ENCODE measurements around the gene MT1M. TPM values are rescaled to one million over a fixed set of nuclear protein-coding genes. Genes with fewer than 3 reads are reported as not detected.

MT1M gene
- total and polyA plus RNA-seq, 5 donors from 2014 or later: not detected

GRCh38 chr16:56639045-56639444, 6.6 kb downstream of the MT1M start:
- Mint-ChIP-seq H3K27me3 (peaks cover 77% of the 10 kb centered on the region), H3K9me3 (peaks cover 0 to 1% (median 0%) of the 10 kb centered on the region in 7 donors), H3K27ac (no peak overlapping the region), H3K4me3 (no peak overlapping the region), H3K36me3 (no peaks in the 10 kb centered on the region), H3K4me1 (peaks cover 0 to 35% (median 23%) of the 10 kb centered on the region in 4 donors)
- peaks cover 41% of the 10 kb centered on the region for H3K27me3 ChIP-seq (ENCODE audit: control insufficient read depth, insufficient read depth, low read length)
- peaks cover 27% of the 10 kb centered on the region for H3K4me1 ChIP-seq (ENCODE audit: control insufficient read depth, insufficient read depth, low read length, poor library complexity, severe bottlenecking)
- H3K9me3 ChIP-seq (ENCODE audit: control insufficient read depth in 2 of 2, low read length in 2 of 2): no peaks in the 10 kb centered on the region
- ATAC-seq (ENCODE audit: low read depth in 2 of 2) (no peak), DNase-seq (no peak)
- H3K27ac ChIP-seq (ENCODE audit: insufficient read depth, low read length, poor library complexity, severe bottlenecking): no peak overlapping the region
- H3K4me3 ChIP-seq (ENCODE audit: low read depth, low read length): no peak overlapping the region
- H3K36me3 ChIP-seq (ENCODE audit: control insufficient read depth, insufficient read depth, low read length): no peaks in the 10 kb centered on the region

DNA sequence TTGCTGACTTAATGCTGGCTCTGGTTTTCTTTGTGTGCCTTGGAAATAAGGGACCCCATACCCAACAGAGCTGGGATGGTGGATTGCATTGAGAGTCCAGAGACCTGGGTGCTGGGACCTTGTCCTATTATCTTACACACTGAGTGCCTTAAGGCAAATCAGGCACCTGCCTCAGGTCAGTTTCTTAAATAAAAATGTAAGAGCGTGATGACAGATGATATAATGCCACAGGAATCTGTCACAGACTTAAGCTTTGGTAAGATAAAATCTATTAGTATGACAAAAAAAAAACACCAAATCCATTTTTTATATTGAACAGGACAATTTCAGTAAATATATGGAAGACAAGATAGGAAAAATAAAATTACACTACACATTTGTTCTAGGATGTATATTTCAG, 7.6 kb downstream of the MT1M start:
- Mint-ChIP-seq H3K9me3 (no peaks in the 10 kb centered on the region), H3K4me3 (no peak overlapping the region), H3K4me1 (peaks cover 0 to 37% (median 18%) of the 10 kb centered on the region in 4 donors), H3K27me3 (peaks cover 67% of the 10 kb centered on the region), H3K36me3 (no peaks in the 10 kb centered on the region), H3K27ac (no peak overlapping the region)
- H3K4me3 ChIP-seq (ENCODE audit: low read depth, low read length): no peak overlapping the region
- peaks cover 26% of the 10 kb centered on the region for H3K4me1 ChIP-seq (ENCODE audit: control insufficient read depth, insufficient read depth, low read length, poor library complexity, severe bottlenecking)
- no peaks in the 10 kb centered on the region for H3K36me3 ChIP-seq (ENCODE audit: control insufficient read depth, insufficient read depth, low read length)
- no peaks in the 10 kb centered on the region for H3K9me3 ChIP-seq (ENCODE audit: control insufficient read depth in 2 of 2, low read length in 2 of 2)
- no peak for DNase-seq
- ATAC-seq (ENCODE audit: low read depth in 2 of 2): no peak
- H3K27ac ChIP-seq (ENCODE audit: insufficient read depth, low read length, poor library complexity, severe bottlenecking): no peak overlapping the region
- H3K27me3 ChIP-seq (ENCODE audit: control insufficient read depth, insufficient read depth, low read length): peaks cover 37% of the 10 kb centered on the region

GRCh38 chr16:56641166-56641565, 8.7 kb downstream of the MT1M start:
- Mint-ChIP-seq H3K4me3 (no peak overlapping the region), H3K36me3 (no peaks in the 10 kb centered on the region), H3K27ac (no peak overlapping the region), H3K9me3 (no peaks in the 10 kb centered on the region), H3K4me1 (peaks cover 0 to 30% (median 17%) of the 10 kb centered on the region in 4 donors), H3K27me3 (peaks cover 59% of the 10 kb centered on the region)
- ATAC-seq (ENCODE audit: low read depth in 2 of 2) (no peak), DNase-seq (no peak)
- H3K4me1 ChIP-seq (ENCODE audit: control insufficient read depth, insufficient read depth, low read length, poor library complexity, severe bottlenecking): peaks cover 17% of the 10 kb centered on the region
- H3K36me3 ChIP-seq (ENCODE audit: control insufficient read depth, insufficient read depth, low read length): no peaks in the 10 kb centered on the region
- no peaks in the 10 kb centered on the region for H3K9me3 ChIP-seq (ENCODE audit: control insufficient read depth in 2 of 2, low read length in 2 of 2)
- no peak overlapping the region for H3K4me3 ChIP-seq (ENCODE audit: low read depth, low read length)
- peaks cover 36% of the 10 kb centered on the region for H3K27me3 ChIP-seq (ENCODE audit: control insufficient read depth, insufficient read depth, low read length)
- H3K27ac ChIP-seq (ENCODE audit: insufficient read depth, low read length, poor library complexity, severe bottlenecking): no peak overlapping the region

DNA sequence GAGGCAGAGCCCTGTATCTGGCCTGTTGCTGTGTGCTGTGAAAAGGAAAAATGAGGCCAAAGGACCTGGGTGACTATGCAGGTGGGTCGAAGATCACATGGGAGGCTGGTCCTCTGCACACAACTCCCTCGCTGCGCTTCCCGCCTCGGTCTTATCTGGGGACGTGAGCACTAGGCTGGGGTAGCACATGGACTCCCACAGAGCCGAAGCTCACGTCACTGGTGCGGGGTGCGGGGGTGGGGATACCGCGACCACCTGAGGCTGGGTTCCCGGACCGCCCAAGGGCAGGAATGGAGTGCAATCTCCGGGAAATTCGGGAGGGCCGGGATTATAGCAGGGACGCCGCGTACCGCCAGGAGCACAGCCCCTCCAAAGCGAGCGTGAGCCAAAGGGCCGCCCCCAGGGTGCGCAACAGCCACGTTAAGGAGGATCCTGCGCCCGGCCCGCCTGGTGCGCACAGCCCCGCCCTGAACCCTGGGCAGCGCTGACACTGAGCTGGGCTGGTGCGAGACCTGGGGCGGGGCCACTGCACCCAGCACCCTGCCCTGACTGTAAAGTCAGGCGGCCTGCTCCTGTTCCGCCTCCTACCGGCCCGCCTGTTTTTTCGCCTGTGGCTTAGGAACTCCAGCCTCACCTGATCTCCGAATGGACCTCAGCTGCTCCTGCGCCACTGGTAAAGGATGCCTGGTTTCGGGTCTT, 10.8 kb downstream of the MT1M start:
- peaks cover 21% of the 10 kb centered on the region for H3K27me3 ChIP-seq (ENCODE audit: control insufficient read depth, insufficient read depth, low read length)
- H3K36me3 Mint-ChIP-seq: no peaks in the 10 kb centered on the region
- peak; percentile 56 to 88 (median 62) for DNase-seq
- no peaks in the 10 kb centered on the region for H3K36me3 ChIP-seq (ENCODE audit: control insufficient read depth, insufficient read depth, low read length)
- H3K27ac ChIP-seq (ENCODE audit: insufficient read depth, low read length, poor library complexity, severe bottlenecking): no peak overlapping the region
- H3K4me1 Mint-ChIP-seq: peaks cover 0 to 24% (median 9%) of the 10 kb centered on the region in 4 donors
- no peaks in the 10 kb centered on the region for H3K9me3 Mint-ChIP-seq
- ATAC-seq (ENCODE audit: low read depth in 2 of 2): peak; percentile 98 to 99
- peak overlapping the region; percentile 45 for H3K4me3 ChIP-seq (ENCODE audit: low read depth, low read length)
- H3K4me1 ChIP-seq (ENCODE audit: control insufficient read depth, insufficient read depth, low read length, poor library complexity, severe bottlenecking): peaks cover 17% of the 10 kb centered on the region
- H3K4me3 Mint-ChIP-seq: peak overlapping the region; percentile 17 to 86 (median 62)
- no peaks in the 10 kb centered on the region for H3K9me3 ChIP-seq (ENCODE audit: control insufficient read depth in 2 of 2, low read length in 2 of 2)
- peaks cover 55% of the 10 kb centered on the region for H3K27me3 Mint-ChIP-seq
- peak overlapping the region in 1 of 3 donors; percentile 74 for H3K27ac Mint-ChIP-seq

DNA sequence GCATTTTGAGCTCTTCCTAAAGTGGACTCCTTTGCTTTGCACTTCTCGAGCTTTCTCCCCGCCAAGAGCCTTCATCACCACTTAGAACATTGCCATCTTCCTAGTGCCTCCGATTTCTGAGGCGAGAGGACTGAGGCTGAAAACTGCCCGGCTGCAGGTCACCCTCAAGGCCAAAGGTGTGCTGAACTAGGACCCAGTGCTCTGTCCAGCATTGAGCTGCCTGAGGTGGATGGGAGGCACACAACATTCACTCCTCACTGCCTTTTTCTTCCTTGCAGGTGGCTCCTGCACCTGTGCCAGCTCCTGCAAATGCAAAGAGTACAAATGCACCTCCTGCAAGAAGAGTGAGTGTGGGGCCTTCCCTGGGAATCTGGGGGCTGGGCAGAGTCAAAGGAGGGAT, 11.4 kb downstream of the MT1M start:
- H3K4me3 Mint-ChIP-seq: peak overlapping the region; percentile 2 to 86 (median 46)
- Histone ChIP-seq H3K9me3 (ENCODE audit: control insufficient read depth in 2 of 2, low read length in 2 of 2) (no peaks in the 10 kb centered on the region), H3K27me3 (ENCODE audit: control insufficient read depth, insufficient read depth, low read length) (peaks cover 17% of the 10 kb centered on the region), H3K27ac (ENCODE audit: insufficient read depth, low read length, poor library complexity, severe bottlenecking) (no peak overlapping the region), H3K36me3 (ENCODE audit: control insufficient read depth, insufficient read depth, low read length) (no peaks in the 10 kb centered on the region), H3K4me3 (ENCODE audit: low read depth, low read length) (peak overlapping the region; percentile 45), H3K4me1 (ENCODE audit: control insufficient read depth, insufficient read depth, low read length, poor library complexity, severe bottlenecking) (peaks cover 17% of the 10 kb centered on the region)
- H3K4me1 Mint-ChIP-seq: peaks cover 0 to 24% (median 9%) of the 10 kb centered on the region in 4 donors
- no peaks in the 10 kb centered on the region for H3K9me3 Mint-ChIP-seq
- ATAC-seq (ENCODE audit: low read depth in 2 of 2) (no peak), DNase-seq (no peak)
- H3K36me3 Mint-ChIP-seq: no peaks in the 10 kb centered on the region
- H3K27ac Mint-ChIP-seq: peak overlapping the region in 2 of 3 donors; percentile 7 to 74
- peaks cover 56% of the 10 kb centered on the region for H3K27me3 Mint-ChIP-seq

GRCh38 chr16:56645311-56645710, 12.9 kb downstream of the MT1M start:
- peak overlapping the region in 1 of 4 donors; percentile 55 for H3K4me3 Mint-ChIP-seq
- H3K9me3 ChIP-seq (ENCODE audit: control insufficient read depth in 2 of 2, low read length in 2 of 2): no peaks in the 10 kb centered on the region
- H3K27me3 ChIP-seq (ENCODE audit: control insufficient read depth, insufficient read depth, low read length): peaks cover 11% of the 10 kb centered on the region

DNA sequence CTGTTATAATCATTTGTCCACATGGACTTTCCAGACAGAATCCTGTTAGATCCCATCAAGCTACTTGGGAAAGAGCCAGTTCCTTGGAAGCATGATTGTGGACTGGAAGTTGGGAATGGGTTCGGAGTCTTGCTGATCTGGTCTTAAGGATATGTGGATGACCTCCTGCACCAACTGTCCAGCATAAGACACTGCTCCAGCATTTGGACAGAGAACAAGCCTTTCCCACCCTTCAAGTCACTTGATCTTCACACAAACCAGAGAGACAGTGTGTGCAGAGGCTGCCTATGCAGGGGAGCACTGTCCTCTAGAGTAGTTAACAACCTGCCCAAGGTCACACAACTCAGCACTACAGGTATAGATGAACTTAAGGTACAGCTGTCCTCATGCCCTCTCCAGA, 13.4 kb downstream of the MT1M start:
- H3K36me3 ChIP-seq (ENCODE audit: control insufficient read depth, insufficient read depth, low read length): no peaks in the 10 kb centered on the region
- no peak overlapping the region for H3K27ac Mint-ChIP-seq
- H3K9me3 Mint-ChIP-seq: no peaks in the 10 kb centered on the region
- H3K9me3 ChIP-seq (ENCODE audit: control insufficient read depth in 2 of 2, low read length in 2 of 2): no peaks in the 10 kb centered on the region
- no peaks in the 10 kb centered on the region for H3K36me3 Mint-ChIP-seq
- no peak overlapping the region for H3K27ac ChIP-seq (ENCODE audit: insufficient read depth, low read length, poor library complexity, severe bottlenecking)
- peaks cover 17% of the 10 kb centered on the region for H3K4me1 ChIP-seq (ENCODE audit: control insufficient read depth, insufficient read depth, low read length, poor library complexity, severe bottlenecking)
- no peak overlapping the region for H3K4me3 Mint-ChIP-seq
- DNase-seq: no peak
- no peak for ATAC-seq (ENCODE audit: low read depth in 2 of 2)
- H3K4me1 Mint-ChIP-seq: peaks cover 0 to 24% (median 9%) of the 10 kb centered on the region in 4 donors
- H3K27me3 ChIP-seq (ENCODE audit: control insufficient read depth, insufficient read depth, low read length): peaks cover 8% of the 10 kb centered on the region
- peaks cover 49% of the 10 kb centered on the region for H3K27me3 Mint-ChIP-seq
- H3K4me3 ChIP-seq (ENCODE audit: low read depth, low read length): no peak overlapping the region

More at GRCh38 chr16:56645311-56645710, 12.9 kb downstream of the MT1M start:
- H3K27ac Mint-ChIP-seq: no peak overlapping the region
- no peaks in the 10 kb centered on the region for H3K36me3 Mint-ChIP-seq
- DNase-seq (no peak), ATAC-seq (ENCODE audit: low read depth in 2 of 2) (no peak)
- H3K27me3 Mint-ChIP-seq: peaks cover 49% of the 10 kb centered on the region
- no peaks in the 10 kb centered on the region for H3K36me3 ChIP-seq (ENCODE audit: control insufficient read depth, insufficient read depth, low read length)
- H3K4me1 ChIP-seq (ENCODE audit: control insufficient read depth, insufficient read depth, low read length, poor library complexity, severe bottlenecking): peaks cover 17% of the 10 kb centered on the region
- no peaks in the 10 kb centered on the region for H3K9me3 Mint-ChIP-seq
- H3K4me1 Mint-ChIP-seq: peaks cover 0 to 24% (median 9%) of the 10 kb centered on the region in 4 donors
- H3K27ac ChIP-seq (ENCODE audit: insufficient read depth, low read length, poor library complexity, severe bottlenecking): no peak overlapping the region
- no peak overlapping the region for H3K4me3 ChIP-seq (ENCODE audit: low read depth, low read length)

All from CD4-positive, CD25-positive, alpha-beta regulatory T cell (primary cell).